ENCODE data around the gene GALR3.

DNA sequence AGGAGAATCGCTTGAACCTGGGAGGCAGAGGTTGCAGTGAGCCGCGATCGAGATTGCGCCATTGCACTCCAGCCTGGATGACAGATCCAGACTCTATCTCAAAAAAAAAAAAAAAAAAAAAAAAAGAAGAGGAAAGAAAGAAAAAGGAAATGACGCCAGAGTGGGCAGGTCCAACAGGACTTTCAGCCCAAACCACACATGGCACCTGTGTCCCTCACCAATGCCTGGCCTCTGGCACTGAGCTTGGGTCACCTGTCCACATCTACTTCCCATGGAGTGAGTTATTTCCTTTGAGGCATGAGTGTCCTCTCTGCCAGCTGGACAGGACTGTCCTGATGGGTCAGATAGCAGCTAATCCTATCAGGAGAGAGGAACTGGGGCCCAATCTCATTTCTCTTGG, 30.7 kb upstream of the GALR3 start:
- TF ChIP-seq, protein P1, sequence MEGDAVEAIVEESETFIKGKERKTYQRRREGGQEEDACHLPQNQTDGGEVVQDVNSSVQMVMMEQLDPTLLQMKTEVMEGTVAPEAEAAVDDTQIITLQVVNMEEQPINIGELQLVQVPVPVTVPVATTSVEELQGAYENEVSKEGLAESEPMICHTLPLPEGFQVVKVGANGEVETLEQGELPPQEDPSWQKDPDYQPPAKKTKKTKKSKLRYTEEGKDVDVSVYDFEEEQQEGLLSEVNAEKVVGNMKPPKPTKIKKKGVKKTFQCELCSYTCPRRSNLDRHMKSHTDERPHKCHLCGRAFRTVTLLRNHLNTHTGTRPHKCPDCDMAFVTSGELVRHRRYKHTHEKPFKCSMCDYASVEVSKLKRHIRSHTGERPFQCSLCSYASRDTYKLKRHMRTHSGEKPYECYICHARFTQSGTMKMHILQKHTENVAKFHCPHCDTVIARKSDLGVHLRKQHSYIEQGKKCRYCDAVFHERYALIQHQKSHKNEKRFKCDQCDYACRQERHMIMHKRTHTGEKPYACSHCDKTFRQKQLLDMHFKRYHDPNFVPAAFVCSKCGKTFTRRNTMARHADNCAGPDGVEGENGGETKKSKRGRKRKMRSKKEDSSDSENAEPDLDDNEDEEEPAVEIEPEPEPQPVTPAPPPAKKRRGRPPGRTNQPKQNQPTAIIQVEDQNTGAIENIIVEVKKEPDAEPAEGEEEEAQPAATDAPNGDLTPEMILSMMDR (IDR thresholded peaks at IDR 0.05): no peak
- TF ChIP-seq POLR2A (IDR thresholded peaks at IDR 0.05) (no peak), POLR2AphosphoS5 (IDR thresholded peaks at IDR 0.05) (no peak)
